HCT116 (cell line): Measurements from ENCODE around the gene PAFAH1B1. TPM values are rescaled to one million over a fixed set of nuclear protein-coding genes. Genes with fewer than 3 reads are reported as not detected.

Experiments used
- ATAC-seq: fragments of 200-7000 bp; cut with Tn5 transposase; 2 replicates; pipeline ENCODE4 v1.9.1; 2020; ENCODE audit warnings: mild to moderate bottlenecking, moderate library complexity
- BruUV-seq: library from RNA; stranded (reverse); fragments of 400-500 nt; replicated peaks from 2 replicates; lab custom pipeline; 2021; lab: Mats Ljungman, UMichigan
- CTCF ChIA-PET: fragments of 300-600 bp; sonication (Branson Sonifier 250); formaldehyde crosslinking; loops from one replicate; lab custom pipeline; 2021; ENCODE audit warnings: antibody characterized with exemption; lab: Charles Lee
- POLR2A ChIA-PET: fragments of 300-600, 350-600 bp; sonication (Branson Sonifier 250); formaldehyde crosslinking; loops from one replicate; lab custom pipeline; 2021; ENCODE audit warnings: antibody characterized with exemption; lab: Charles Lee
- RAD21 ChIA-PET, 2 experiments: fragments of 300-600 bp; sonication (Branson Sonifier 250); formaldehyde crosslinking; loops; one replicate each; lab custom pipeline; 2023; ENCODE audit warnings: low total read pairs in 2 of 2; ENCODE audit not compliant: uncharacterized antibody in 2 of 2, unreplicated experiment in 2 of 2, low non-redundant PET in 1 of 2; lab: Charles Lee
- DNase-seq: peaks from one replicate; pipeline ENCODE4 v3.0.0-alpha.2; 2010; ENCODE audit warnings: low read depth, low spot score
- H2AFZ ChIP-seq: fragments of 200-600 bp; shearing (Covaris generic), sonication (generic); 2 replicates; pipeline ENCODE4 v1.6.1; 2017; ENCODE audit warnings: low read depth, mixed run types, mixed read lengths, antibody characterized with exemption, low read length; ENCODE audit not compliant: poor library complexity, severe bottlenecking
- H3K27ac ChIP-seq: 2 replicates; pipeline ENCODE4 v1.5.1; 2012; ENCODE audit warnings: low read depth, low read length
- H3K27me3 ChIP-seq: fragments of 200-600 bp; sonication (generic); 2 replicates; pipeline ENCODE4 v1.6.1; 2016; ENCODE audit warnings: mixed run types, low read length, mixed read lengths; ENCODE audit not compliant: insufficient read depth
- H3K36me3 ChIP-seq, 2 experiments: fragments of 200-500 bp in 1 of 2; fragments of 200-600 bp in 1 of 2; sonication (Bioruptor generic) in 1 of 2; sonication (generic) in 1 of 2; 2 replicates each; pipeline versions ENCODE4 v1.5.1 to v1.6.1; 2014 to 2016; ENCODE audit warnings: low read length in 2 of 2, inconsistent platforms in 1 of 2, mixed read lengths in 1 of 2, mixed run types in 1 of 2; ENCODE audit not compliant: insufficient read depth in 2 of 2, control insufficient read depth in 1 of 2
- H3K4me1 ChIP-seq, 2 experiments: fragments of 200-600 bp in 1 of 2; sonication (generic) in 1 of 2; 2 replicates each; pipeline versions ENCODE4 v1.5.1 to v1.6.1; 2012 to 2017; ENCODE audit warnings: low read length in 2 of 2, inconsistent platforms in 1 of 2, mild to moderate bottlenecking in 1 of 2, mixed read lengths in 1 of 2, mixed run types in 1 of 2, moderate library complexity in 1 of 2; ENCODE audit not compliant: insufficient read depth in 2 of 2, control insufficient read depth in 1 of 2
- H3K4me2 ChIP-seq: fragments of 200-600 bp; sonication (generic); 2 replicates; pipeline ENCODE4 v1.6.1; 2017; ENCODE audit warnings: mixed run types, low read length, mixed read lengths
- H3K4me3 ChIP-seq, 2 experiments: fragments of 200-600 bp in 1 of 2; sonication (generic) in 1 of 2; replicated peaks in 1 of 2; 2 replicates each; pipeline ENCODE4 v1.5.1; 2011 to 2016; ENCODE audit warnings: low read length in 2 of 2, control low read depth in 1 of 2, low read depth in 1 of 2, mild to moderate bottlenecking in 1 of 2, mixed read lengths in 1 of 2, mixed run types in 1 of 2
- H3K79me2 ChIP-seq: fragments of 200-600 bp; sonication (generic); 2 replicates; pipeline ENCODE4 v1.6.1; 2017; ENCODE audit warnings: mild to moderate bottlenecking, mixed run types, low read length, moderate library complexity, mixed read lengths; ENCODE audit not compliant: insufficient read depth
- H3K9ac ChIP-seq: fragments of 200-600 bp; sonication (generic); 2 replicates; pipeline ENCODE4 v1.6.1; 2016; ENCODE audit warnings: low read length, mixed read lengths
- H3K9me2 ChIP-seq: fragments of 200-600 bp; sonication (generic), shearing (Covaris generic); 2 replicates; pipeline ENCODE4 v1.6.1; 2017; ENCODE audit warnings: mixed run types, mild to moderate bottlenecking, moderate library complexity; ENCODE audit not compliant: insufficient read depth
- H3K9me3 ChIP-seq, 2 experiments: fragments of 200-500 bp in 1 of 2; fragments of 200-600 bp in 1 of 2; sonication (Bioruptor generic) in 1 of 2; sonication (generic) in 1 of 2; 2 replicates each; pipeline ENCODE4 v1.6.1; 2014 to 2017; ENCODE audit warnings: low read length in 2 of 2, mixed read lengths in 2 of 2, inconsistent platforms in 1 of 2, low read depth in 1 of 2, mild to moderate bottlenecking in 1 of 2, mixed run types in 1 of 2, moderate library complexity in 1 of 2; ENCODE audit not compliant: control insufficient read depth in 1 of 2, insufficient read depth in 1 of 2
- H4K20me1 ChIP-seq: fragments of 200-600 bp; sonication (generic), shearing (Covaris generic); 2 replicates; pipeline ENCODE4 v1.6.1; 2017; ENCODE audit warnings: mixed run types, mild to moderate bottlenecking, moderate library complexity; ENCODE audit not compliant: insufficient read depth
- CEBPB ChIP-seq: IDR thresholded peaks from 2 replicates; pipeline ENCODE4 v1.6.1; 2012; ENCODE audit warnings: low read depth
- ELF1 ChIP-seq: IDR thresholded peaks from 2 replicates; pipeline ENCODE4 v1.6.1; 2012; ENCODE audit warnings: low read depth, borderline replicate concordance
- EZH2 ChIP-seq: fragments of 200-600 bp; sonication (generic); IDR thresholded peaks from 2 replicates; pipeline ENCODE4 v1.6.1; 2017; ENCODE audit warnings: antibody characterized with exemption, mixed run types
- EZH2phosphoT487 ChIP-seq: fragments of 200-600 bp; IDR thresholded peaks from 2 replicates; pipeline ENCODE4 v1.6.1; 2018; ENCODE audit warnings: antibody characterized with exemption, borderline replicate concordance
- JUND ChIP-seq: IDR thresholded peaks from 2 replicates; pipeline ENCODE4 v1.6.1; 2012
- POLR2AphosphoS5 ChIP-seq: IDR thresholded peaks from 2 replicates; pipeline ENCODE4 v1.6.1; 2011; ENCODE audit warnings: mild to moderate bottlenecking, low read depth, low read length, moderate library complexity
- SRF ChIP-seq: IDR thresholded peaks from 2 replicates; pipeline ENCODE4 v1.6.1; 2012; ENCODE audit warnings: low read depth
- TCF7L2 ChIP-seq: IDR thresholded peaks from 2 replicates; pipeline ENCODE4 v1.7.0; 2011; ENCODE audit warnings: borderline replicate concordance, inconsistent platforms; ENCODE audit not compliant: insufficient read depth, insufficient read length; ENCODE audit errors: extremely low read depth
- YY1 ChIP-seq: IDR thresholded peaks from 2 replicates; pipeline ENCODE4 v1.6.1; 2011; ENCODE audit warnings: low read length, low read depth, moderate library complexity, mild to moderate bottlenecking; ENCODE audit not compliant: insufficient replicate concordance; ENCODE audit errors: extremely low read depth
- intact Hi-C: fragments of 100-400 bp; cut with micrococcal nuclease; formaldehyde crosslinking; loops from 2 replicates; pipeline ENCODE4 v1.10.0; 2022
- total RNA-seq: library from RNA; stranded (reverse); gene quantifications from one replicate; pipeline ENCODE4 v1.2.1, GENCODE V29; 2021; ENCODE audit not compliant: unreplicated experiment
- TF ChIP-seq, protein P1 (sequence below), 3 experiments: fragments of 200-600 bp in 1 of 3; sonication (generic) in 1 of 3; IDR thresholded peaks in 2 of 3; conservative IDR thresholded peaks in 1 of 3; 2 replicates each; pipeline ENCODE4 v1.5.1; 2012 to 2017; ENCODE audit warnings: low read depth in 2 of 3, low read length in 2 of 3, antibody characterized with exemption in 1 of 3, borderline replicate concordance in 1 of 3, control low read depth in 1 of 3, mild to moderate bottlenecking in 1 of 3, mixed read lengths in 1 of 3, mixed run types in 1 of 3, moderate library complexity in 1 of 3; ENCODE audit not compliant: insufficient read depth in 1 of 3
- TF ChIP-seq, protein P2 (sequence below): IDR thresholded peaks from 2 replicates; pipeline ENCODE4 v1.6.1; 2012

The PAFAH1B1 gene
- total RNA-seq, 1 experiment from 2014 or later: 113 TPM

DNA sequence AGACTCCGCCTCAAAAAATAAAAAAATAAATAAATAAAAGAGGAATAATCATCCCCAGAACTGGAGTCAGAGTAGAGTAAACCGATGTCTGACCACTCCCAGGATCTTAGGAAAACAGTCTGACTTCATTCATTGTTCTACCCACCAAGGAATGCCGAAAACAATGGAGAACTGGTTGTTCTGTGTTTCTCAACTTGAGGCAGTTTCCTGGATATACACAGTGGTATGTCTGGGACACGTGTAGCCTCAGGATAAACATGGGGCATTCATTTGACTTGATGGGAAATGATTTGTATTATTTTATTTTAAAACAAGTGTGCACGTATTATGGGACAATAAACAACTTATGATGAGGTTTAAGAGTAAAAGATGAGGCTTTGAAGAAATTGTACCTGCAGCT is 32.8 kb upstream of the PAFAH1B1 start:
- CTCF ChIA-PET: no interaction called here

DNA sequence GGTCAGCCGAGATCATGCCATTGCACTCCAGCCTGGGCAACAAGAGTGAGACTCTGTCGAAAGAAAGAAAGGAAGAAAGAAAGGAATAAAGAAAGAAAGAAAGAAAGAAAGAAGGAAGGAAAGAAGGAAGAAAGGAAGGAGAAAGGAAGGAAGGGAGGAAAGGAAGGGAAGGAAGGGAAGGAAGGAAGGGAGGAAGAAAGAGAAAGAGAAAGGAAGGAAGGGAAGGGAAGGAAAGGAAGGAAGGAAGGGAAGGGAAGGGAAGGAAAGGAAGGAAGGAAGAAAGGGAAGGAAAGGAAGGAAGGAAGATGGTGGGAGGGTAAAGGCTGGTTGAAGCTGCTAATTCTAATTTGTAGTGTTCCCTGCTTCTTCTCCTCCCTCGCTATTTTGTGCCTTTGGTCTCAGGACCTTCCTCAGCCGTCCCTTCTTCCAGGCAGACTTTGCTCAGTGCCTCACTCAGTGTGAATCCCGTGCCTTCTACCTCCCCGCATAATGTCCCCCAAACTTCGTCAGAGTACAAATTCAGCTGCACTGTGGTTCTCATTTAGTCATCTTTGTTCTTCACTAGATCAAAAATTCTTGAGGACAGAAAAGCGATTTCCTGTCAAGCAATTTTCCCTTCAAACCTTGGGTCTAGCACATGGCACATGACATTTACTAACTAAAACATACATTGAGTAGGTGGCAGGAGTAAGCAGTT is 31.1 kb upstream of the PAFAH1B1 start:
- Histone ChIP-seq H3K9ac (no peak overlapping the region), H3K4me2 (no peak overlapping the region), H3K79me2 (no peaks in the 10 kb centered on the region), H3K9me2 (no peaks in the 10 kb centered on the region), H3K27ac (no peak overlapping the region), H4K20me1 (no peaks in the 10 kb centered on the region), H3K27me3 (no peaks in the 10 kb centered on the region), H3K4me1 (peaks cover 3 to 10% of the 10 kb centered on the region in 2 experiments; a peak in 3 of 4 replicates), H3K4me3 (no peak overlapping the region), H2AFZ (no peak overlapping the region), H3K9me3 (peaks cover 0 to 8% of the 10 kb centered on the region in 2 experiments; a peak in 2 of 4 replicates), H3K36me3 (no peaks in the 10 kb centered on the region)
- TF ChIP-seq, protein P1, sequence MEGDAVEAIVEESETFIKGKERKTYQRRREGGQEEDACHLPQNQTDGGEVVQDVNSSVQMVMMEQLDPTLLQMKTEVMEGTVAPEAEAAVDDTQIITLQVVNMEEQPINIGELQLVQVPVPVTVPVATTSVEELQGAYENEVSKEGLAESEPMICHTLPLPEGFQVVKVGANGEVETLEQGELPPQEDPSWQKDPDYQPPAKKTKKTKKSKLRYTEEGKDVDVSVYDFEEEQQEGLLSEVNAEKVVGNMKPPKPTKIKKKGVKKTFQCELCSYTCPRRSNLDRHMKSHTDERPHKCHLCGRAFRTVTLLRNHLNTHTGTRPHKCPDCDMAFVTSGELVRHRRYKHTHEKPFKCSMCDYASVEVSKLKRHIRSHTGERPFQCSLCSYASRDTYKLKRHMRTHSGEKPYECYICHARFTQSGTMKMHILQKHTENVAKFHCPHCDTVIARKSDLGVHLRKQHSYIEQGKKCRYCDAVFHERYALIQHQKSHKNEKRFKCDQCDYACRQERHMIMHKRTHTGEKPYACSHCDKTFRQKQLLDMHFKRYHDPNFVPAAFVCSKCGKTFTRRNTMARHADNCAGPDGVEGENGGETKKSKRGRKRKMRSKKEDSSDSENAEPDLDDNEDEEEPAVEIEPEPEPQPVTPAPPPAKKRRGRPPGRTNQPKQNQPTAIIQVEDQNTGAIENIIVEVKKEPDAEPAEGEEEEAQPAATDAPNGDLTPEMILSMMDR (IDR thresholded peaks at IDR 0.05 in 2 of 3, conservative IDR thresholded peaks at IDR 0.05 in 1 of 3; ENCODE audit: borderline replicate concordance in 1 of 3, insufficient read depth in 1 of 3, low read depth in 2 of 3, low read length in 2 of 3): no peak
- TF ChIP-seq YY1: no peak
- no peak for TF ChIP-seq EZH2
- no peak for TF ChIP-seq POLR2AphosphoS5
- no peak for TF ChIP-seq ELF1
- BruUV-seq: no TSS peak
- intact Hi-C loops: no loop called here
- ChIA-PET CTCF (no interaction called here), RAD21 (no interaction called here), POLR2A (no interaction called here)
- DNase-seq: no peak
- no peak for ATAC-seq

More for the DNA sequence above, 32.8 kb upstream of the PAFAH1B1 start:
- H2AFZ ChIP-seq: no peak overlapping the region
- no peaks in the 10 kb centered on the region for H3K36me3 ChIP-seq
- H3K9ac ChIP-seq: no peak overlapping the region
- H3K4me1 ChIP-seq: peaks cover 3 to 10% of the 10 kb centered on the region in 2 experiments; a peak in 3 of 4 replicates
- no TSS peak for BruUV-seq
- H4K20me1 ChIP-seq: no peaks in the 10 kb centered on the region
- no peaks in the 10 kb centered on the region for H3K27me3 ChIP-seq
- H3K9me3 ChIP-seq: peaks cover 0 to 8% of the 10 kb centered on the region in 2 experiments; a peak in 2 of 4 replicates
- no peak for ATAC-seq
- intact Hi-C loops: no loop called here
- no peak for TF ChIP-seq EZH2phosphoT487
- no peak for TF ChIP-seq CEBPB
- TF ChIP-seq TCF7L2: no peak
- no peak for TF ChIP-seq SRF
- no peak for TF ChIP-seq JUND
- TF ChIP-seq, protein P2, sequence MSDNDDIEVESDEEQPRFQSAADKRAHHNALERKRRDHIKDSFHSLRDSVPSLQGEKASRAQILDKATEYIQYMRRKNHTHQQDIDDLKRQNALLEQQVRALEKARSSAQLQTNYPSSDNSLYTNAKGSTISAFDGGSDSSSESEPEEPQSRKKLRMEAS: no peak
- TF ChIP-seq POLR2AphosphoS5: no peak
- TF ChIP-seq ELF1: no peak
- RAD21 ChIA-PET: no interaction called here
- no peak overlapping the region for H3K4me2 ChIP-seq
- H3K27ac ChIP-seq: no peak overlapping the region
- DNase-seq: no peak
- no peak overlapping the region for H3K4me3 ChIP-seq
- no peaks in the 10 kb centered on the region for H3K9me2 ChIP-seq
- H3K79me2 ChIP-seq: no peaks in the 10 kb centered on the region
- POLR2A ChIA-PET: no interaction called here
